M059J (cell line): Measurements from ENCODE around the gene NBEAL2. TPM values are rescaled to one million over a fixed set of nuclear protein-coding genes. Genes with fewer than 3 reads are reported as not detected.
A peak's percentile ranks its signal among the peaks of the same experiment; 100 is the strongest.
"Not testable (repeated sequence)": the region's sequence is repeated elsewhere in the genome, so short reads cannot be mapped to it uniquely, and the experiment has no call there.

Source experiments
- DNase-seq: peaks from one replicate; pipeline ENCODE4 v3.0.0-alpha.2; 2012; ENCODE audit warnings: low read depth
- total RNA-seq: library from RNA; depleted of rRNA; stranded (reverse); fragments of >200 nt; shearing (Covaris generic); gene quantifications from 2 replicates; pipeline ENCODE4 v1.2.3, GENCODE V29; 2014; rRNA removed

The NBEAL2 gene
- total RNA-seq, 1 experiment from 2014 or later: 3.5 TPM

DNA sequence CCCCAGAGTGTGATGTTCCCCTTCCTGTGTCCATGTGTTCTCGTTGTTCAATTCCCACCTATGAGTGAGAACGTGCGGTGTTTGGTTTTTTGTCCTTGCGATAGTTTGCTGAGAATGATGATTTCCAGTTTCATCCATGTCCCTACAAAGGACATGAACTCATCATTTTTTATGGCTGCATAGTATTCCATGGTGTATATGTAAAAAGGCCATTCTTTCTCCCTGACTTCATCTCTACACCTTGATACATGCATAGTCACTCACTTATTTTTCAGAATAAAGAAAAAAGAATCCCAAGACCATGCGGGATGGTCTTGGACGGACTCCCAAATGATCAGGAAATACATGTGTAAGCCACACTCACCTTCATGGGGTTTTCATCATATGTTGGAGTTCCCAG is 57.8 kb downstream of the NBEAL2 start:
- DNase-seq: not testable (repeated sequence)

- DNase-seq: no peak
Measured at GRCh38 chr3:47041114-47041513, 61.6 kb downstream of the NBEAL2 start.

DNA sequence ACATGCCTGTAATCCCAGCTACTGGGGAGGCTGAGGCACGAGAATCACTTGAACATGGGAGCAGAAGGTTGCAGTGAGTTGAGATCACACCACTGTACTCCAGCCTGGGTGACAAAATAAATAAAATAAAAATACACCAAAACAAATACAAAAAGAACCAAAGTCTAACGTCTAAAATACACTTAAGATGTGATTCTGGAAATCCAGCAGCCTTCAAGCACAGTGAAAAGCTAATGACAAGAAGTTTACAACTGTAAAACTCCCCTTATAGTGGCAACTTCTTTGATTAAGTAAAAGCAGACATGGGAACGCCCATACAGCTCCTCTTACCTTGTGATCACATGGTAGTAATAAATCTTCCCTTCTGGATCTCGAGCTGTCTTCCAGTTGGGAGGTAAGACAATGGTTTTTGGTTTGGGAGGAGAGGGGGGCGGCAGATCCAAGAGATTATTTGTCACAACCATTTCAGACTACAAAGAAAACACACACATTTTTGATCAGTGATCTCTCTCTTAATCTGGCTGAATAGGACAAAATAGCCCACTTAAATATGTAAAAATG is 62.8 kb downstream of the NBEAL2 start:
- no peak for DNase-seq

GRCh38 chr3:47047069-47047468 is 67.6 kb downstream of the NBEAL2 start:
- DNase-seq: no peak

GRCh38 chr3:47047673-47048072 is 68.2 kb downstream of the NBEAL2 start:
- no peak for DNase-seq

DNA sequence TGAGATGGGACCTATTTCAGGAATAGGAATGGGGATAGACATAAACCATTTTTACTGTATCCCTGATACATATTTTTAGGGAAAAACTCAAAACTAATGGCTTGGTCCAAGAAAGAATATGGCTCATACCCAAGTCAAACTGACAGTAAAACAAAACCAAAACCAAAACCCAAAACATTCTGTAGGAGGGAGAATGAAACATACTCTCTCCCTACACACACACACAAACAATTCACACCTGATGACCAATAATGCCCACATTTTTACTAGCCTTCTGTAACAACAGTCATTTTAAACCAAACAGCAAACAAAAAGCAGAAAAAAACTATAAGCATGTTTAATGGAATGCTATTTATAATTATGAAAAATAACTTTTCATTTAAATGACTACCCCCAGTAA is 74.9 kb downstream of the NBEAL2 start:
- DNase-seq: no peak

- no peak for DNase-seq
Measured at GRCh38 chr3:47056705-47057104, 77.2 kb downstream of the NBEAL2 start.

- peak; percentile 44 for DNase-seq
Measured at GRCh38 chr3:47057212-47057671, 77.8 kb downstream of the NBEAL2 start.

Other genes with a start within 250 kb of the NBEAL2 start
- 2.6 TPM in 1 of 2 replicates, not detected in the other for gene MYL3, start 116.2 kb upstream of the NBEAL2 start, total RNA-seq
- 0.49 and 1.4 TPM in 2 replicates for gene PTH1R, start 101.9 kb upstream of the NBEAL2 start, total RNA-seq
- 16.4 and 25.6 TPM in 2 replicates for gene CCDC12, start 2.9 kb upstream of the NBEAL2 start, total RNA-seq
- gene SETD2, start 184.4 kb downstream of the NBEAL2 start, total RNA-seq: 10.7 and 17.3 TPM in 2 replicates